GM18517 (cell line): Measurements from ENCODE around the gene QRFP.

ENCODE experiments used
- ATAC-seq: cut with Tn5 transposase; IDR thresholded peaks from one replicate; pipeline ENCODE4 v1.9.1; 2021; ENCODE audit warnings: mild to moderate bottlenecking, moderate library complexity; ENCODE audit not compliant: unreplicated experiment

QRFP gene, protein sequence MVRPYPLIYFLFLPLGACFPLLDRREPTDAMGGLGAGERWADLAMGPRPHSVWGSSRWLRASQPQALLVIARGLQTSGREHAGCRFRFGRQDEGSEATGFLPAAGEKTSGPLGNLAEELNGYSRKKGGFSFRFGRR

DNA sequence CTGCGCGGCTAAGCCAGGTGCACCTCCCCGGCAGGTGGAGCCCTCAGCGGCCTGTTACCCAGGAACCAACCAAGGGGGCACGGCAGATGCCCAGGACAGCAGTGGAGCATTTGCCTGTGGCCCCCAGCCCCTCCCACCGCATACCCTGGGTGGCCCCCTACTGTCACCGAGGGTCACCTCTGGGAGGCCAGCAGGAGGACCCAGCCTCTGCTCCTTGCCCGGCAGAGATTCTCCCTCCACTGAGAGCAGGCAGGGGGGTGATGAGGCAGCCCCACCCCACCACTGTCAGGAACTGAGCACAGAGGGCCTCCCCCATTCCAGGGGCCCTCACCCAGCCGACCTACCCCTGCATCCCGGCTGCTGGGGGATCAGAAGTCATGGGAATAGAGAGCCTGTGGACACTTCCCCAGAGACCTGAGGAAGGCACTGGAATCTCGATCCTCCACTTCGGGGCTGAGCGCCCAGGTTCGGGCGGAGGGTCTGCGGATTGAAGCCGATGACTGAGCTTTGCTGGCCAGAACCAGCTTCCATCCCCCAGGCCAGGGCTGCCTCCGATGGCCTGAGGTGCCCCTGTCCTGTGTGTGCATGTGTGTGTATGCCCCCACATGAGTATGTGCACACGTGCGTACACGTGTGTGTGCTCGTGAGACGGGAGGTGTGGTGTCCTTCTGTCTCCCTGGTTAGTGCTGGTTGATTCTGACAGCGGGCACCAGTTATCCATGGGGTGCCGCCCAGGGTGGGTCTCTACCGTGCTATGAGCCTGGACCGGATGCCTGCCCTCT, at the start of gene QRFP:
TSS of gene QRFP (minus strand) at position 580 of the 782 bp plus-strand sequence. CDS start 2,974 bp downstream, outside the sequence.
- no peak for ATAC-seq

DNA sequence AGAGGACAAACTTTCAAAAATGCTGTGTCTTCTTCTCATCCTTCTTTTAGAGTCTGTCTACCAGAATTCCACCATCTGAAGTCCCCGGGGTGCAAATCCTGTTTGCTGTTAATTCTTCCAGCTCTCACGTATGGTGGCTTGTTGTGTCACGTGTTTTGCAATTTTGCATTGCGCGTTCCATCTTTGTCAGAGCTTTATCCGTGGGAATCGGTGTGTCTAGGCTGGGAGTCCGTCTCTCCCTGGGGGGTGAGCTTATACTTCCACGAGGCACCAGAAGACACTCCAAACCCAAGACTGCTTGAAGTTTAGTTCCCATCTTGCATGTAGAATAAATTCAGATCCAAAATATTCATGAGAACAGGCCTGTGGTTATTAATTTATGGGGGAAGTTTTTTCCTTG, 48.6 kb upstream of the QRFP start:
- ATAC-seq, result no peak

DNA sequence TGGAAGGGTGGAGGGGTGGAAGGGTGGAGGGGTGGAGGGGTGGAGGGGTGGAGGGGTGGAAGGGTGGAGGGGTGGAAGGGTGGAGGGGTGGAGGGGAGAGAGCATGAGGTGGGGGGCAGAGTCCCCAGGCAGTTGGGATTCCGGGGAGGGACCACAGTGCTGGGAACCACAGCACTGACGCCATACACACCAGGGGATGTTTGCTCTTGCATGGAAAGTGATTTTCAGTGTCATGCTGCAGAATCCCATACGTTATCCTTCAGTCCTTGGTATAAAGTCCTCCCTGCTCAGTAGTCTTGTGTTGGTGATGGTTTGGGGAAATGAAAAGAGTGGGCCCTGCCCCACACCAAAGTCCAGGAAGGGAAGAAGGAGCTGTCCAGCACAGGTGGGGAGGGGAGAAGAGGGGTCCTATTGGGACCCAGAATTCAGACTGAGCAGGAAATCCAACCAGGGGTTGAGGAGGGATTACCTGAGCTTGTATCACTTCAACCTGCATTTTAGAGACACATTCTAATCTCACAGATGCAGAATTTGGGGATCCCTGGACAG, 48.0 kb upstream of the QRFP start:
- ATAC-seq, result no peak

DNA sequence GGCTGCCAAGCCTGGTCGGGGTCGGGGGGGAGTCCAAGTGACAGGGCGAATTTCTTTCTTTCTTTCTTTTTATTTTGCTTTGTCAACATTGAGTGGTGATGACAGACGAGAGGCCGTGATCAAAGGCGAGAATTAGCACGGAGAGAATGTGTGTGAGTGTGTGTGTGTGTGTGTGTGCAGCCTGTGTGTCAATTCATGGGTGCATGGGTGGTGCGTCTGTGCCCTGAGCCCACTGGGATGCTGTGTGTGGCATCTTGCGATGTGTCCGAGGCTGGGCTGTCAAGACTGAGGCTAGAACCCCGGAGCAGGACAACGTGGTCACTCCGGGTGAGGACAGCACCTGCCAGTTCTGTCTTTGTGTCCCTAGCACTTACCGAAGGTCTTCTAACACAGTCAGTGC, 47.2 kb upstream of the QRFP start:
- no peak for ATAC-seq

DNA sequence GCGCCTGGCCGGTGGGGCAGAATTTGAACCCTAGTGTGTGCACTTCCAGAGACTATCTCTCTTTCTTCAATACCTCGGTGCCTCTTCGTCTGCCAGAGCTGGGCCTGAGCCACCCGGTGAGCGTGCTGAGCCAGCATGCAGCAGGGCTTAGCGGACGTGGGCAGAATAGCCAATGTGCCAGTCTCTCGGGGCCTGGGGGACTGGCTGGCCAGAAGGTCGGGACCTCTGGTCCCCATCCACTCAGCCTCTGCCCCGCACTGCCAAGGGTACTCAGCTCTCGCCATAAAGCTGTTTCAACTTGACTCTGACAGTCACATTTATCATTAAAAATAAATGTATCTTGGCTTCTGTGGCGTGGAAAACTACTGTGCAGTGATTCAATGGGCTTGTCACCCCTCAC, 46.6 kb upstream of the QRFP start:
- no peak for ATAC-seq

DNA sequence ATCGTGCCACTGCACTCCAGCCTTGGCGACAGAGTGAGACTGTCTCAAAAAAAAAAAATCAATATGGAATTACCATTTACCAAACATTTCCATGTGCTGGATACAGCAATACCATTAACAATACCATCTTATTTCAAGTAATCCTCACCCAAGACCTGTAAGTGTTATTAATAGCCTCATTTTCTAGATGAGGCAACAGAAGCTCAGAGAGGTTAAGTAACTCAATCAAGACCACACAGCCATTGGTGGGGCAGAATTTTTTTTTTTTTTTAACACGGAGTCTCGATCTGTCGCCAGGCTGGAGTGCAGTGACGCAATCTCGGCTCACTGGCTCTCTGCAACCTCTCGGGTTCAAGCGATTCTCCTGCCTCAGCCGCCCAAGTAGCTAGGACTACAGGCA, 46.1 kb upstream of the QRFP start:
- no peak for ATAC-seq

DNA sequence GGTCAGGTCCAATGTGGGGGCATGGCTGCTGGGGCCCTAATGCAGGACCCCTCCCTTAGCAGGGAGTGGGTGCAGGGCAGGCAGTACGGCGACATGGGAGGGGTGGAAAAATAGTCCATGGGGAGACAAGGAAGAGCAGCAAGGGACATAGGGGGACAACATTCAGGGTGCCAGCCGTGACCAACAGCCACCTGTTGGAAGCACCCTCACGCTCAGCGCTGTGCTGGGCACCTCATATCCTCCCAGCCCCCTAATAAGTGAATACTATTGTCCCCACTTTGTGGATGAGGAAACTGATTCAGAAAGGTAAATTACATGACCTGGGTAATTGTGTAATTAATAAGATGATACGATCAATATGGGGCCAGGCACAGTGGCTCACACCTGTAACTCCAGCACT, 45.5 kb upstream of the QRFP start:
- no peak for ATAC-seq

DNA sequence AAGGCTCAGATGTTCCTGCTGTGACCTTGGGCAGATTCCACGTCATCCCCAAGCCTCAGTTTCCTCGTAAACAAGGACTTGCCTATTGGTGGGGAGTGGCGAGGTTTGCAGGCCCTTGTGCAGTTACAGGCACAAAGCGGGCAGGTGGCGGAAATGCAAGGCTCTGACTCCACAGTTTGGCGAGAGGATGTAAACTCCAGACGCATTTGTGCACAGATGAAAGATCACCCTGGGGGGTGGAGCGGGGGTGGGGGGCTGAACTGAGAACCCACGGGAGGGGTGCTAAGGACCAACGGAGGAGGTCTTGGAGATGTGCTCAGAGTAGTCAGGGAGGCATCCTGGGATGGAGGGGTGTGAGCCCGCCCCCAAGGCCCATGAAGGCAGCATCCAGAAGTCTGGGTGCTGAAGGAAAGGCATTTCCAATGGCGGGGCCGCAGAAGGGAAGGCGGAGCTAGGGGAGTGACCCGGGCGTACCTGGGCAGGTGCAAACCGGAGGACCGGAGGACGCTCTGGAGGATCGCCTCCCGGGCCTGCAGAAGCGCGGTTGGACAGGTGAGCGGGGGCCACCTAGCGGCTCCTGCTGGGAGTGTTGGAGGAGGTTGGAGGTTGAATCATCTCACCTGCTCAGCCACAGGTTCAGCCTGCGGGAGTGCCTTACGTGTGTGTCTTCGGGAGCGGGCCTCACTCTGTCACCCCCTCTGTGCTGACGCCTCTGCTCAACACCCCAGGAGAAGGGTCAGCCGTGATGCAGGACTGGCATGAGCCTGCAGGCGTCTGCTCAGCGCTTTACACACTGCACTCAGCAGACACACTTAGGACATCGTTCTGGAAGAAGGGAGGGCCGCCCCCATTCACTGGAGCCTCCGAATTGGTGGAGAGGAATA, 44.3 kb upstream of the QRFP start:
- no peak for ATAC-seq

DNA sequence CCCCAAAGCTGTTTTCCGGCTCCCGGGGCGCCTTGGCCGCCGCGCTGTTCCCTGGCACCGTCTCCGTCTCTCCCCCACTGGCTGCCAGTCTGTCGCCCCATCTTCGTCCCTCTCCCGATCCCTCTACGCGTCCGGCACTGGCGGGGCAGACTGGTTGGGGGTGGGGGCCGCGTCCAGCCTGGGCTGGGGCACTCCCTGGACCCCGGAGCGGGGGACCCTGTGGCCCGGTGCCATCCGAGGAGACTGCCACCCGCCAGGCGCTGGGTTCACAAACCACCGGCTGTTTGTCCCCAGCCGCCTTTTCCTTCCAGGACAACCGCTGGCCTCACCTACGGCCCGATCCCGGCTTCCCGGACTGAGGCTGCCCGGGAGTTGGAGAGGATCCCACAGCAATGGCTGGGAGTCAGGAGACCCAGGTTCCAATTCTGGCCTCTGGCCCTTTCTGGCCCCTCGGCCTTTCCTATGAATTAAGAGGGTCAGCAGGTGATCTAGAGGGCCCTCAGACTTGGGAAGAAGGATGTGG, 43.5 kb upstream of the QRFP start:
- ATAC-seq, result no peak

DNA sequence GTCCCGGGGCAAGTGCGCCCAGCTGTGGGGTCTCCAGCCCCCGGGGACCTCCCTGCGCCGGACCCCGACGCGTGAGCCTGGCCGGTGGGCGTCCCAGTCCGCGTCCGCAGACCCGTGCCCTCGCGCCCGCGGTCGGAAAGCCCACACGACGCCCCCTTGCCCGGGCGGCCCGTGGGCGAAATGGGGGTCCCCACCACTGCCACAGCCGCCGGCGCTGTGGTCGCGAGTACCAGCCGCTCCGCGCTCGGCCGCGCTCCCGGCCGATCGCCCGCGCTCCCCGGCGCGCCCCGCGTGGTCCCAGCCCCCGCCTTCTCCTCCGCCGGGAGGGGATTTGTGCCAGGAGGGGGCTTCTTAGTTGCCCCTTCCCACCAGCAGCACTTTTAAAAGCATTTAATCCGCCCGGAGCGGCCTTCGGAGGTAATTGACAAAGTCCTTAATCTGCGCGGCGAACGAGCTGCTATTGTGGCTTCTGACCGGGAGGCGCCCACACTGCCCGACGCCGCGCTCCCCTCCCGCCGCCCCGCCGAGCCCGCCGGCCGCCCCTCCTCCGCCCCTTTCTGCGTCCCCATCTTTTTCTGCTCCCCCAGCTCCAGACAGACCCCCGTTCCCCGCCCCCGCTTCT, 42.9 kb upstream of the QRFP start:
- ATAC-seq, result no peak

DNA sequence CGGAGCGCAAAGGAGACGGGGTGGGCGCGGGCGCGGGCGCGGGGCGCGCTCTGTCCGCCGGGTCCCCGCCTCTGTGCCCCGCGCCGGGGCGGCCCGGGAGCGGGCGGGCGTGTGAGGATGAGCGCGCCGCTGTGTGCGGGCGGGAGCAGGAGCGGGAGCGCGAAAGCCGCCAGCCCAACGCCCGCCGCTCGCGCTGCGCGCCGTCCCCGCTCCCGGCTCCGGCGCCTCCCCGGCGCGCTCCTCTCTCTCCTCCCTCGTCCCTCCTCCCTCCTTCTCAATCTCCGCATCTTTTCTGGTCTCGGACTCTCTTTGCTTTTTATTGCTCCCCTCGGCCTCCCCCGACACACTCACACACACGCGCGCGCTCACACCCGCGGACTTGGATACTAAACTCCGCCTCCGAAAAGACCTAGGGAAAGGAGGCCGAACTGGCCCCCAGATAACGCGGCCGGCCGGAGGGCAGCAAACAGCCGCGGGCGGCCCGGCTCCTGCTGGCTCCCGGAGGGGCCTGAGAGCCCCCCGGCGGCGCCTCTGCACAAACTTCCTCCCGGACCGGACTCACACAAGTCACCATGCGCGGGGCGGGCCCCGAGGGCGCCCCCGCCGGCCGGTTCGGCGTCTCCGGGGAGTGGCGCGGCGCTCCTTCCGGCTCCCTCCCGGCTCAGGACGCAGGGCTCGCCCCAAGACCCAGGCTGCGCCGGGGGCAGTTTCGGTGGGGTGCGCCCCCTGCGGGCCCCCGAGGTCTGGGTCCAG, 42.2 kb upstream of the QRFP start, which contains the start of gene FIBCD1:
TSS of gene FIBCD1 (minus strand) at position 596 of the 753 bp plus-strand sequence. CDS start 640 bp downstream, outside the sequence.
- ATAC-seq, result no peak

DNA sequence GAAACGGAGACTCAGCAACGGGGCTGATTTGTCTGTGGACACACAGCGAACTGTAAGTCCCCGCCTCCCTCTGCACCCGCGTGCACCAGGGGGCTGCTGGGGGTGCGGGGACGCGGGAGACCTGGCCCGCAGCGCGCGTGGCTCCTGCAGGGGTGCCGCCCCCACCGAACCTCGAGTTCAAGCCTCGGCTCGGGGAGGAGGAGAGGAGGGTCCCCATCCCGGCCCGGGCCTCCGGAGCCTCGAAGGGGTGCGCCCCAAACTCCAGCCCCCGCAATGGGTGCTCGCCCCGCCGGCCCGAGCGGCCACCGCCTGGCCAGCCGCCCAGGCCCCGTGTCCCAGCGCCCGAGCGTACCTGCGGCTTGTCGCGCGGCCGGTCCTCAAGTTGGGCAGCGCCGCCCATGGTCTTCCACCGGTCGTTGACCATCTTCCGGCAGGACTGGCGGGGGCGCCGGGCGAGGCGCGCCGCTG, 41.6 kb upstream of the QRFP start:
- no peak for ATAC-seq

DNA sequence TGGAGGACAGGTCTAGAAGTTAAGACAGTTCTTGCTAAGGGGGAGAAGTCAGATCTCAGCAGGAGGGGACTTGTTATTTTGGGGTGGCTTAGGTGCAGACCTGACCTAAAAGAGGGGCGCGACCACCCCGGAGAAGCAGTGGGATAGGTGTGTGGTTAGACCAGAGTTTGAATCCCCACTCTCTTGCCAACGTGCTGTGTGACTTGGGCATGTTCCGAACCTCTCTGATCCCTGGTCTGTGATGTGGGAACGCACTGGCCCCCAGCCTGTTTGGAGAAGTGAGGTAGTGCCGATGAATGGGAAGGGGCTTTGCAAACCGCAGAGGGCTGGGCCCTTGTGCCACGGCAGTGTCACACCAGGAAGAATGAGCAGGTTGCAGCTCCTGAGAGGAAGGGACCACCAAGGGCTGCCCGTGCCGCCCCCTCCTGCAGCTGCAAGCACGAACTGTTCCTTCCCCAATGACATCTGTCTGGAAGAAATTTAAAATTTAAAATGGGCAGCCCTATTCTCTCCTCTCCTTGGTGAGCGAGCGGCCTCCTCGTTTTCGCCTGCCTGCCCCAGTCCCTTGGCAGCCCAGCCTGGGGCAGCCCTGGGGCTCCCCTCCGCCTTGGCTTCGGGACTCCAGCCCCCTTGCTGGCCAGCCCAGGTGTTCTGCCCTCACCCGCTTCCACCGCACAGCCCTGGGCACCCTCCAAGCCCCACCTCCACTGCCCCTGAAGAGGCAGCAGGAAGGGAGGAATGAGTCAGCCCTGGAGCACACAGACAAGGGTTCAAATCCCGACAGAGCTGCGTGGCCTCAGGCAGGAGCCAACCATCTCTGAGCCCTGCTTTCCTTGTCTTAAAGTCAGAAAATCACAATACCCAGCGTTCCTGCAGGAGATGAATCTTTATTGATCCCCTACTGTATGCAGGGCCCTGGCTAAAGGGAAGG, 40.8 kb upstream of the QRFP start:
- ATAC-seq, result no peak

DNA sequence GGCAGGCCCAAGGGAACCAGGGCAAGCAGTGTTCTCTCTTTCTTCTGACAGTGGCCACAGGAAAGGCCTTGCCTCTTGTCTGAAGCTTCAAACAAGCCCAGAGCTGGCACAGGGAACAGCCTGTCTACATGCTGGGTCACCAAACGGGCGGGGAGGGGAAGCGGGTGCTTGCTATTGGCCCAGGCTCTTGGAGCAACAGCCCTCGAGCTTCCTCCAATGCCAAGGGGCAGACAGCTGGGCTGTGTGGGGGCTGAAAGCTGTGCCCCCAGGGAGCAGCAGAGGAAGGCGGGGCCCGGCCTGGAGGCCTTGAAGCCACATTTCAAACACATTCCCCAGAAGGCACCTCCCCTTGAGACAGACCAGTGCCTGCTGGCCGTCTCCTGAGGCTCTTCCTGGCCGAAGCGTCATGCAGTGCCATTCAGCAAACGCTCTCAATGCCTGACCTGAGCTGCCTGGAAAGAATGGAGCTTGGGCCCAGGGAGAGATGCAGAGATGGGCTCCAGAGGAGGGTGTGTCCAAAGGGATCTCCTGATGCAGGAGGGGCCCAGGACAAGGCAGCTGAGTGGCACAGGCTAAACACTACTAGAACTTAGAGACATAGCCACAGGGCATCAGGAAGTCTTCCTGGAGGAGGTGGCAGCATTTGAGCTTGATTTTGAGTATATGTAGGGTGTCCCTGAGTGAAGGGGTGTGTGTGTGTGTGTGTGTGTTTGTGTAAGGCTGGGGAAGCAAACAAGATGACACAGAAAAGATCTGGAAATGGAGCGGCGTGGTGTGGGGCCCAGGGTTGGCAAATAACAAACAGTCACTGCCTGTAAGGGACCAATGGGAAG, 39.9 kb upstream of the QRFP start:
- ATAC-seq, result no peak

DNA sequence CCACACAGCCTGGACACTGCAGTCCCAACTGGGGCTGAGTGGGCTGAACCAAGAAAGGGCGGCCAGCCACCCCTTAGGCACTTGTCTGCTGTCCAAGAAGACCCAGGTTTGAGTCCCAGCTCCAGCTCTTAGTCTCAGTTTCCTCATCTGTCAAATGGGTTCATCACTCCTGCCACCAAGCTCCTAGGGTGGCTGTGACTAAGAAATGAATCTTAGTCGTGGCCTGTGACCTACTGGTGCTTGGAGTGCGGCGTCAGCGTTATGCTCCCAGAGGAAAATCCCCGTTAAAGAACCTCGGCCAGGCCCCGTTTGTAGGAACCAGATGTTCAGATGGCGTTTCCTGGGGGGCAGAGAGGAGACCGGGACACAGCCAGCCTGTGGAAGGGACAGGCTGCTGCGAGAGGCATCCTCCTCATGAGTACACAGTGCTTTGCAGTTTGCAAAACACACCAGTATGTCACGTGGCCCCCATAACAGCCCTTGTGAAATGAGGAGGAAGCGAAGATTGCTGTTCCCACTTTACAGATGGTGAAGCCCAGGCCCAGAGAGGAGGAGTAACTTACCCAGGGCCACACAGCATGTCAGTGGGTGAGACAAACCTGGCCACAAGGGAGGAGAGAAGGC, 39.1 kb upstream of the QRFP start:
- no peak for ATAC-seq

DNA sequence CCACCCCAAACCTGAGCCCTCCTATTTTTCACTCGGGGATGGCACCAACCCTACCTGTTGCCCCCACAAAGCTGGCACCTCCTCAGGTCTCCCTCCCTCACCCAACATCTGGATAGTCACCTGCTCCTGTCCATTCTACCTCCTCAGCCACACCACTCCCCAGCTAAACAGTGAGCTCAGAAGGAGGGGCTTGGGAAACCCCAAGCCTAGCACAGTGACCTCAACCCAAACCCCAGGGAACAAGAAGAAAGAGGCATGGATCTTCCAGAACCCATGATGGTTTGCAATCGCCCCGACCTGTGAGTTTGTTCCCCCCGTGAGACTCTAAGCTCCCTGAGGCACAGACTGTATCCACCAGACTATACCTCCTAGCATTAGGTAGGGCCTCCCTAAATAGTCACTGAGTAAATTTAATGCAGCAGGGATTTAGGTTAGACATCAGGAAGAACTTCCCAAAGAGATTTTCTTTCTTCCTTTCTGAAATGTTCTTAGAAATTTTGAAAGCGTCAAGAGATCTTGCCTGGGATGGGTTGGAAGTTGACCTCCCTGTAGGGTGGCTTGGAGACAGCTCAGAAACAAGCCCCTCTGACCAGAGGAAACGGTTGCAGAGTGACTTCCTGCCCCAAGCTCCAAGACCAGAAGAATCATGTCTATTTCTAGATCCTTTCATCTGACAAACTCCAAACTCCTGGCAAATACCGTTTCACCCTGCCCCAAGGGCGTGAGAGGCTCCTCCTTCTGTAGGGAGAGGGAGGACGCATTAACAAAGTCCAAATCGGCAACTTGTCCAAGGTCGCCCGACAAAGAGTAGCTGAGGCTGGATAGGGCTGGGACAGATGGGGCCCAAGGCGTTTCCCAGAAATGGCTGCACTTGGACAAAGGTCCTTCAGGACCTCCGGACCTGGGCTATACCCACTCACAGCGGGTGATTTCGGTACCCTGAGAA, 38.4 kb upstream of the QRFP start:
- no peak for ATAC-seq
